ENCODE measurements around the gene BEX5.

DNA sequence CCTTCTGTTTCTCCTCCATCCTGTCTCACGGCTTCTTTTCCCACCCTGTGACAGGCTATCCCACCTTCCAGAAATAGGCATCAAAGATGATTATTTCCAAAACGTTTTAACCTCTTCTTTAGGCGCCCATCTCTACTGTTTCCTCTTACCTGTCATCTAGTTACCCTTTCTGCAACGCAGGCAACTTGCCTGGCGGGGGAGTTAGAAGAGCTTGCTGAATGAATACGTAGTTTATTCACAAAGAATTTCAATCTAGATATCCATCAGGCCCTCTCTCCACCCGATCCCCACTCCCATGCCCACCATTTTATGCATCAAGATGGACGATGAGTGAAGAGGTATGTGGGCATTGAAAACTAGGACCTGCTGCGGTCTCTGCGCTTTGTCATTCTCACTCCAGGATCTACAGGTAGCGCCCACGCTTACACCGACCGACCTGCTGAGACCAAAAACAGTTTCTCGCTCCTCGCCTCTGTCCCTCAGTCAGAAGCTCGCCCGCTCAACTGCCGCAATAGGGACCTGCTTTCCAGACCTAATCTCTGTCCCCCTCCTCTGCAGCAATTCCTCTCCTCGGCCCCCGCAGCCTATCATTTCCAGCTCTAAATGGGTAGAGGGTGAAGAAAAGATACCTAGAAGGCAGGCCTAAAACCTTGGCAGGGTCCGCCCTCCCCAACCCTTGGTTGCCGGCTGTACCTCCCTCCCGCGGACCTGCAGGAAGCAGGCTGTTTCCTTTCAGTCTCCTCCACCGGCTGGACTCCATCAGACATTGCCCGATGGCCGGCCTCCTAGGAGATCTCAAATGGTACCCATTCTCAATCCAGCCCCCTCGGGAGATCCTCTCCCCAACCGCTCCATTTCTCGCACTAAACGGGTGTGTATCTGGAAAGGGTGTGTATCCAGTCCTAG, 624 bp downstream of the BEX5 start:
- TF ChIP-seq, protein P1, sequence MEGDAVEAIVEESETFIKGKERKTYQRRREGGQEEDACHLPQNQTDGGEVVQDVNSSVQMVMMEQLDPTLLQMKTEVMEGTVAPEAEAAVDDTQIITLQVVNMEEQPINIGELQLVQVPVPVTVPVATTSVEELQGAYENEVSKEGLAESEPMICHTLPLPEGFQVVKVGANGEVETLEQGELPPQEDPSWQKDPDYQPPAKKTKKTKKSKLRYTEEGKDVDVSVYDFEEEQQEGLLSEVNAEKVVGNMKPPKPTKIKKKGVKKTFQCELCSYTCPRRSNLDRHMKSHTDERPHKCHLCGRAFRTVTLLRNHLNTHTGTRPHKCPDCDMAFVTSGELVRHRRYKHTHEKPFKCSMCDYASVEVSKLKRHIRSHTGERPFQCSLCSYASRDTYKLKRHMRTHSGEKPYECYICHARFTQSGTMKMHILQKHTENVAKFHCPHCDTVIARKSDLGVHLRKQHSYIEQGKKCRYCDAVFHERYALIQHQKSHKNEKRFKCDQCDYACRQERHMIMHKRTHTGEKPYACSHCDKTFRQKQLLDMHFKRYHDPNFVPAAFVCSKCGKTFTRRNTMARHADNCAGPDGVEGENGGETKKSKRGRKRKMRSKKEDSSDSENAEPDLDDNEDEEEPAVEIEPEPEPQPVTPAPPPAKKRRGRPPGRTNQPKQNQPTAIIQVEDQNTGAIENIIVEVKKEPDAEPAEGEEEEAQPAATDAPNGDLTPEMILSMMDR (conservative IDR thresholded peaks at IDR 0.05; ENCODE audit: low read depth, low read length), result no peak
- TF ChIP-seq EZH2 (IDR thresholded peaks at IDR 0.05; ENCODE audit: borderline replicate concordance, low read depth, low read length, poor library complexity, severe bottlenecking), result no peak
